ENCODE measurements around the gene HRAS.
"Not testable (repeated sequence)": the region's sequence is repeated elsewhere in the genome, so short reads cannot be mapped to it uniquely, and the experiment has no call there.

HRAS gene

DNA sequence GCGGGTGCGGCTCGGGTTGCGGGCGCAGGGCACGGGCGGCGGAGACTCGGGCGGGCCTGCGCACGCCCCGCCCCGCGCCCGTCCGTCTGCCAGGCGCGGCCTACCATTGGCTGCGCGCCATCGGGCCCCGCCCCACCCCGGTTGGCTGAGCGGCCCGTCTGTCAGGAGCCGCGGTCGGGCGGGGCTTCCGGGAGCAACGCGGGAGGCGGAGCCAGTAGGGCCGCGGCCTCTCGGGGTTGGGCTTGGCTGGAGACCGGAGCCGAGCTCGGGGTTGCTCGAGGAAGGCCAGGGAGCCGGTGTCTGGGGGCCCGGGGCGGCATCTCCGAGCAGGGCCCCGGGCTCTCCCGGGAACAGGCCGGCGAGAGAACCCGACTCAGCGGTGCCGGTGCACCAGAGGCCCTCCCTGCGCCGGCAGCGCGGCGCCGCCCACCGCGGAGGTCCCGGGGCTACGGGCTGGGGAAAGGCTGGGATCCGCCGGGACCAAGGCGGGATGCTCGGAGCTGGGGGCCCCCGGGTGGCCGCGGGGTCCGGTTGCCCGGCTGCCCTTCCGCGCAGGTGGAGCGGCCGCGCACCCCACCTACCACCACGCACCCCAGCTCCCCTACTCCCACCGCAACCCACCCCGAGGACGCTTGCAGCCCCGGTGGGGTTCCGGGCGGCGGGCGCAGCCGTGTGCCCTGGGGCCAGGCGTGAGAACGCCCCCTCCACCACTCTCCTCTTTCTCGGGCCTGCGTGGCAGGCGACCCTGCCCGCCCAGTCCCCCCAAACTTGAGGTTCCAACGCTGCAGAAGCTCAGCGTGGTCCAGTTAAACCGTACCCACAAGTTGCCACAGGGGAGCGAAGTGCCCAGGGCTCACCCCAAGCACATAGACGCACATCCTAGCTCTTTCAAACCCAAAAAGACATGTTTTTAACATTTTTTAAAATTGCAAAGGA, at the start of gene HRAS:
Gene HRAS, minus strand, starts transcription at position 58 of the 936 bp plus-strand sequence.
- DNase-seq: peak; percentile 96 to 97

DNA sequence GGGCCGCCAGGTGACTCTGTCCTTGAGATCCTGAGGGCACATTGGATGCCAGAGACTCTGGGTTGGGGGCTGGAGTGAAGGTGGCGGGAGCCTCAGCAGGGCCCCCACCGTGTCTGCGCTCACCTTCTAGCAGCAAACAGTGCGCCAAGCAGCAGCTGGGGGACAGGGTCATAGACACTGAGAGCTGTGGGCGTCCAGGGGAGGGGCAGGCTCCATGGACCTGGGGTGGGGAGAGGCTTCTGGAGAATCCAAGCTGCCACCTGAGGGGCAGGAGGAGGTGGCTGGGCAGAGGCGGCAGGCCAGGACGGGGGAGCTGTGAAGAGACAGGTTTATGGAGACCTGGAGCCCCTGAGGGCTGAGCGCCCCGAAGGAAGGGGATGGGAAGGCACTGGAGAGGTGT, 48.9 kb upstream of the HRAS start:
- no peak for DNase-seq

GRCh38 chr11:581752-582151, 46.4 kb upstream of the HRAS start:
- DNase-seq: no peak

GRCh38 chr11:581342-581741, 46.0 kb upstream of the HRAS start:
- DNase-seq: no peak

DNA sequence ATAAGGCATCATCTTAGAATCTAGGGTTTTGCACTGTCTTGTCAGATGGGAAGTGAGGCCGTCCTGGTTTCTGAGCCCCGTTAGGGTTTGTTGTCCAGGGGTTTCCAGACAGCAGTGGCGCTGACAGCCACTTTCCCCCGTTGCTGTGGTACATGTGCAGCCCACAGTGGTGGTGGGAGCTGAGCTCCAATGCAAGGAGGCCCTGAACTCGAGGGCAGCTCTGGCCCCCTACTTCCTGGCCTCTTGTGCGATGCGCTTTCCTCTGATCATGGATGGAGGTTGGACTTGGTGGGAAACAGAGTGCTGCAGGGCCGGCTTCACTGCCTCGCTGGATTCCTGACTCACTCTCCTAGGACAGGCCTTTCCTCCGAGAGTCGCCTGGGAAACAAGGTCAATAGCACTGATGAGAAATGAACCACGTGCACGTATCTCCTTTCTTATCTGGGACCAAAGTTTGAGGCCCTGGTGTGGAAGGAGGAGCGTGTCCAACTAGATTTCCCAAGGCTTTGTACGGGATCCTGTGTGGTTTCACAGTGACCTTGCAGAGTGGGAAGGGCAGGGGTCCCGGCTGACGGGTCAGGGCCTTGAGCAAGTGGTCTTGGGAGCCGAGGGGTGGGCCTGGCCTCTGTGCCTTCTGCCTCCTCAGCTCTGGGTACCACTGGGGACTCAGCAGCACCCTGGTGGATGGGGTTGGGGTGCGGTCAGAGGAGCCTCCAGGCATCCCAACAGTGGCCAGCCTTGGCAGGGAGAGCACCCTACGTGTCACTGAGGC, 44.6 kb upstream of the HRAS start:
- DNase-seq: no peak

DNA sequence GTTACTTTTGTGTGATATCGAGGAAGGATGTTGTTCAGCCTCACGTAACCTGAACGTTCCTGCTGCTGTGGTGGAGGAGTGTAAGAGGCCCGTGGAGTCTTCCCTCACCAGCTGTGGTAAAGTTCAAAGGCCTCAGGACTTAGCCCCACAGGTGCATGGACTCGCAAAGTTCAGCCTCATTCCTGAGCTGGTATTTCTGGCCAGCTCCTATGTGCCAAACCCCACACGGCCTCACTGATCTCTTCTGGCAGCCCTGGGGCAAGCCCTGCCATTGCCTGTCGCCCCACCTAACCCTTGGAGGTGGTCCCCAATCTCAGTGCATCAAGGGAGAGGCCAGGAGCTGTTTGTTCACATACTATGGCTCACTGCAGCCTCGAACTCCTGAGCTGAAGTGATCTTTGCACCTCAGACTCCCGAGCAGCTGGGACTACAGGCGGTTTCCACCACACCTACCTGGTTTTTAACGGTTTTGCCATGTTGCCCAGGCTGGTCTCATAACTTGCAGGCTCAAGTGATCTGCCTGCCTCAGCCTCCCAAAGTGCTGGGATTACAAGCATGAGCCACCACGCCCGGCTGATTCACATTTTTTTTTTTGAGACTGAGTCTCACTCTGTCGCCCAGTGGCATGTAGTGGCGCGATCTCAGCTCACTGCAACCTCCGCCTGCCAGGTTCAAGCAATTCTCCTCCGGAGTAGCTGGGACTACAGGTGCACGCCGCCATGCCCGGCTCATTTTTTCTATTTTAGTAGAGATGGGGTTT, 43.1 kb upstream of the HRAS start:
- DNase-seq: no peak

DNA sequence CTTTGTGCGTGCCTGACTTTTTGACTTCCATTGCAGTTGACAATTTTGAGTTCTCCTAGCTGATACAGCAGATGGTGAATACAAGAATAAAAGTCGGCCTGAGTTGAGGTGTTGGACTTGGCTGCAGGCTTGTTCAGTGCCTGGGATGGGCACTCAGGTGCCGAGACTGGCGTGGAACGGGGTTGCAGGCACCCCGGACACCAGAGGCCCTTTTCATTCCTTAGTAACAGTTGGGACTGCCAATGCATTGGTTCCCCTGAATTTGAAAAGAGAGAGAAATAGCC, 42.2 kb upstream of the HRAS start:
- DNase-seq: no peak

GRCh38 chr11:576811-577610, 41.6 kb upstream of the HRAS start:
- no peak for DNase-seq

DNA sequence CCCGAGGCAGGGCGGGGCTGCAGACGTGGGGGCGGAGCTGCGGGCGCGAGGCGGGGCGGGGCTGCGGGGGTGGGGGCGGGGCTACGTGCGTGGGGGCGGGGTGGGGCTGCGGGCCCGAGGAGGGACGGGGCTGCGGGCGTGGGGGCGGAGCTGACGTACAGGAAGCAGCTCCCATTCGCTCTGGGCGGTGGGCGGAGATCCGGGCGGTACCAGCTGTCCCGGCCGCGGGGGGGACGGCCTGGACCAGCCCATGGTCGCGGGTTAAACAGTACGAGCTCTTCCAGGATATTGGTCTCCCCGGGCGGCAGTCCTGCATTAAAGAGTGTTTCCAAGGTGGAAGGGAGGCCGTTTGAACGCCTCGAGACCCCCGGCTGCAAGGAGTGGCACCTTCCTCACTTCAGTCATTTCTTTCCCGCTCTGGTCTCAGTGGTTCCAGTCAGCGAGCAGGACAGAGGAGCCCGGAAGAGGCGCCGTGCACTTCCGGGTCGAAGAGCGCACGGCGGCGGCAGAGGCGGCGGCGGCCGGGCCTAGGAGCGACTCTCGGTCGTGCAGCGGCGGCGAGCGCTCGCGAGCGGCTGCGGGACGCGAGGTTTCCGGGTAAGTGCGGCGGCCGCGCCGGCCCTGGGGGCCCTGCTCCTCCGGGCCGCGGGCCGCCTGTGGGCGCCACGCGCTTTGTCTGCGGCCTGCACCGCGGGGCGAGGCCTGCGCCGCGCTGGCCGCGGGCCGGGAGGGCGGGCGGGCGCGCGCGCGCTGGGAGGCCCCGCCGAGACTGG, 40.8 kb upstream of the HRAS start, which contains the start of gene PHRF1:
Gene PHRF1, plus strand, starts transcription at position 475 of the 773 bp plus-strand sequence. CDS start 5,043 bp downstream, outside the sequence.
- peak; percentile 93 to 94 for DNase-seq

DNA sequence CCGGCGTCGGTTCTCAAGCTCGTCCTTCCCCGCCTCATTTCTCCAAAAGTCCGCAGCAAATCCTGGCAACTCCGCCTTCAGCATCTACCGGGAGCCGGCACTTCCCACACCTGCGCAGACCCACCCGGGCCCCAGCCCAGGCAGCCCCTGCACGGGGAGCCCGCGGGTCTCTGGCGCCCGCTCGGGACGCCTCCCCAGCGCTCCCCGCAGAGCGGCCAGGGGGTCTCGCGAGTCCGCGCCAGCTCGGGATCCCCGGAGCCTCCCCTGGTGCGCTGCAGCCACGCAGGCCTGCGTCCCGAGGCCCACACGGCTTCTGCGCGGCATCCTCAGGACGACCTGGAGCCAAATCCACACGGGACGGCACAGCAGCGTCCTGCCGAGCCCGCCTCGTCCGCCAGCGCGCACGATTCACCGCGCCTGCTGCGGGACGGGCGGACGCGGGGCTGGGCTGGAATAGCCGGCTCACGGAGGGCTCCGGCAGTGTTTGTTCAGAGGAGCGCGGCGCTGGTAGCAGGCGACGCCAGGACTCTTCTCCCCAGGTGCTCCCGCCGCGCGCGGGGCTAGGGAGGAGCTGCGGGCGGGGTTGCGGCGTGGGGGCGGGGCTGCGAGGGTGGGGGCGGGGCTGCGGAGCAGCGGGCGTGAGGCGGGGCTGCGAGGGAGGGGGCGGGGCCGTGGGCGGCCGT, 40.1 kb upstream of the HRAS start:
- DNase-seq: peak; percentile 83 to 92

DNA sequence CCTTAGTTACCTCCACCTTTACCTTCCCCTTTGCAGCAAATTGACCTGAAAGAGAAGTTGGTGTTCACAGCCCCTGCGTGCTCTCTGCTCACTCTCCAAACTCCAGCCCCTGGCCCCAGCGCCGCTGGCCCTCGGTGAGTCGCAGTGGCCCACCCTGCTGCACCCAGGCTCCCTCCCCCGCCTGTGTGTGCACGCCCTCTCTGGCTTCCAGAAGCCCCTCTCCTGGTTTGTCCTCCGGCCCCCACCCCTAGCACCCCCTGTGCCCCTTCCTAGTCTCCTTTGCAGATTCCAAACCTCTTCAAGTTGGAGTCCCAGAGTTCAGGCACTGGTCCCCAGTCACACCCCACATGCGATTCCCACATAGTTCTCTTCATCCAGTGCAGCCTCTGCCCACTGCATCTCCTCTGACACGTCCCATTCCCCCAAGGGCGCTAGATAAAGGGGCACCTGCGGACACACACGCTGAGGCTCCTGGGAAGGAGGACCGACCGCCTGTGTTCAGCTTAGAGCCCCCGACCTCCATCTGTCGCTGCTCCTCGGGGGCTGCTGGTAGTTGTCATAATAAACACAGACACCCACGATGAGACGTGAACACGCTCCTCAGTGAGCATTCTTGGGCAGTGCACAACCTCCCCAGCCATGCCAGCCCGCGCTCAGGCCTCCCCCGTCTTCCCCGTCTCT, 39.4 kb upstream of the HRAS start:
- DNase-seq: no peak

- not testable (repeated sequence) for DNase-seq
These were observed 38.7 kb upstream of the HRAS start for GRCh38 chr11:574031-574570.

- no peak for DNase-seq
These were observed 37.9 kb upstream of the HRAS start for GRCh38 chr11:573146-573759.

- no peak for DNase-seq
These were observed 36.4 kb upstream of the HRAS start for GRCh38 chr11:571802-572185.

GRCh38 chr11:569158-569885, 33.9 kb upstream of the HRAS start:
- no peak for DNase-seq

GRCh38 chr11:568306-569157, 33.2 kb upstream of the HRAS start:
- DNase-seq: peak; percentile 97 to 98

- no peak for DNase-seq
These were observed 32.4 kb upstream of the HRAS start for GRCh38 chr11:567629-568292.

Measured in NCI-H2081 (cell line).